ENCODE results near the gene THSD8.
A peak's percentile ranks its signal among the peaks of the same experiment; 100 is the strongest.

THSD8 gene

GRCh38 chr19:12801466-12802266, at the start of gene THSD8, which contains the start of gene PRDX2:
Gene THSD8 (plus strand): TSS chr19:12802069. CDS start chr19:12802072, 3 bp downstream.
Gene PRDX2 (minus strand): TSS chr19:12801800. CDS start chr19:12801261, 539 bp downstream.
- DNase-seq = peak; percentile 96

- no peak for DNase-seq
These were observed 47.2 kb upstream of the THSD8 start for GRCh38 chr19:12754465-12755196.

GRCh38 chr19:12756150-12756883, 45.6 kb upstream of the THSD8 start:
- no peak for DNase-seq

GRCh38 chr19:12757544-12758274, 44.2 kb upstream of the THSD8 start:
- peak; percentile 96 for DNase-seq

- DNase-seq = no peak
These were observed 42.2 kb upstream of the THSD8 start for GRCh38 chr19:12759686-12760085.

GRCh38 chr19:12763100-12763499, 38.8 kb upstream of the THSD8 start:
- DNase-seq = no peak

GRCh38 chr19:12764698-12765097, 37.2 kb upstream of the THSD8 start:
- no peak for DNase-seq

- peak; percentile 94 for DNase-seq
These were observed 35.8 kb upstream of the THSD8 start for GRCh38 chr19:12766051-12766521.

- DNase-seq = no peak
These were observed 34.7 kb upstream of the THSD8 start for GRCh38 chr19:12767150-12767549.

GRCh38 chr19:12767666-12768065, 34.2 kb upstream of the THSD8 start:
- DNase-seq = no peak

- peak; percentile 70 for DNase-seq
These were observed 32.2 kb upstream of the THSD8 start for GRCh38 chr19:12769689-12770088.

GRCh38 chr19:12770922-12771321, 30.9 kb upstream of the THSD8 start:
- no peak for DNase-seq

- DNase-seq = no peak
These were observed 29.5 kb upstream of the THSD8 start for GRCh38 chr19:12772323-12772722.

GRCh38 chr19:12773571-12773970, 28.3 kb upstream of the THSD8 start:
- DNase-seq = no peak

- DNase-seq = no peak
These were observed 27.0 kb upstream of the THSD8 start, which contains the start of gene HOOK2 for GRCh38 chr19:12774588-12775555. Gene HOOK2 (minus strand): TSS chr19:12775552. CDS start chr19:12775449, 103 bp downstream.

- peak; percentile 90 for DNase-seq
These were observed 24.5 kb upstream of the THSD8 start for GRCh38 chr19:12777217-12778016.

- peak; percentile 83 for DNase-seq
These were observed 23.6 kb upstream of the THSD8 start for GRCh38 chr19:12778017-12778904.

- no peak for DNase-seq
These were observed 23.0 kb upstream of the THSD8 start for GRCh38 chr19:12778905-12779161.
